GM12878 (cell line): ENCODE data around the gene RIPOR1. TPM values are rescaled to one million over a fixed set of nuclear protein-coding genes. Genes with fewer than 3 reads are reported as not detected.

Experiments used
- ATAC-seq: fragments of 200-7000 bp; cut with Tn5 transposase; 3 replicates; pipeline ENCODE4 v1.9.1; 2020; ENCODE audit warnings: mild to moderate bottlenecking, moderate library complexity
- BruUV-seq: library from RNA; stranded (reverse); fragments of 400-500 nt; replicated peaks from 2 replicates; lab custom pipeline; 2021; lab: Mats Ljungman, UMichigan
- CTCF ChIA-PET: fragments of 300-600 bp; sonication (Branson Sonifier 250); formaldehyde crosslinking; extraction: SDS; loops from one replicate; lab custom pipeline; 2021; ENCODE audit warnings: inconsistent platforms; lab: Yijun Ruan, JAX
- POLR2A ChIA-PET: fragments of 350-600 bp; formaldehyde crosslinking; extraction: SDS; loops from one replicate; lab custom pipeline; 2021; ENCODE audit warnings: inconsistent platforms; lab: Charles Lee
- RAD21 ChIA-PET: fragments of 300-600 bp; sonication (Branson Sonifier 250); formaldehyde crosslinking; loops from one replicate; lab custom pipeline; 2023; ENCODE audit warnings: antibody characterized with exemption; ENCODE audit not compliant: unreplicated experiment; lab: Charles Lee
- SMC1A ChIA-PET: fragments of 300-600 bp; sonication (Branson Sonifier 250); formaldehyde crosslinking; loops from one replicate; lab custom pipeline; 2023; ENCODE audit not compliant: unreplicated experiment, uncharacterized antibody; lab: Charles Lee
- DNase-seq: peaks from one replicate; pipeline ENCODE4 v3.0.0-alpha.2; 2011; ENCODE audit warnings: low read depth, low spot score
- FAIRE-seq: peaks from 3 replicates; lab custom pipeline; 2011; peaks lifted over from hg19 to GRCh38; lab: Jason Lieb, UNC
- H2AFZ ChIP-seq: 2 replicates; pipeline ENCODE4 v1.6.0; 2011; ENCODE audit warnings: low read depth, low read length, control low read depth; ENCODE audit not compliant: control insufficient read depth
- H3K27ac ChIP-seq: 2 replicates; pipeline ENCODE4 v1.5.1; 2011; ENCODE audit warnings: control low read depth; ENCODE audit not compliant: control insufficient read depth, insufficient read depth
- H3K27me3 ChIP-seq, 2 experiments: replicated peaks in 1 of 2; 2 replicates each; pipeline versions ENCODE4 v1.6.0 to v1.6.1; 2011; ENCODE audit warnings: low read length in 1 of 2; ENCODE audit not compliant: control insufficient read depth in 2 of 2, insufficient read depth in 2 of 2
- H3K36me3 ChIP-seq, 2 experiments: 2 replicates each; pipeline ENCODE4 v1.5.1; 2011; ENCODE audit warnings: low read length in 1 of 2; ENCODE audit not compliant: control insufficient read depth in 2 of 2, insufficient read depth in 2 of 2
- H3K4me1 ChIP-seq: 2 replicates; pipeline ENCODE4 v1.6.1; 2011; ENCODE audit warnings: mild to moderate bottlenecking, low read length, moderate library complexity, mixed read lengths; ENCODE audit not compliant: control insufficient read depth, insufficient read depth
- H3K4me2 ChIP-seq: 2 replicates; pipeline ENCODE4 v1.6.0; 2011; ENCODE audit warnings: control low read depth; ENCODE audit not compliant: control insufficient read depth, insufficient read depth
- H3K4me3 ChIP-seq: fragments of 200-600 bp; sonication (generic); 2 replicates; pipeline ENCODE4 v1.5.1; 2016
- H3K79me2 ChIP-seq: 2 replicates; pipeline ENCODE4 v1.6.0; 2011; ENCODE audit warnings: low read length; ENCODE audit not compliant: control insufficient read depth, insufficient read depth
- H3K9ac ChIP-seq: 2 replicates; pipeline ENCODE4 v1.8.0; 2011; ENCODE audit warnings: low read length, control low read depth, mixed read lengths; ENCODE audit not compliant: control insufficient read depth, insufficient read depth
- H3K9me3 ChIP-seq: replicated peaks from 3 replicates; pipeline ENCODE4 v1.5.1; 2011; ENCODE audit warnings: mild to moderate bottlenecking, low read length; ENCODE audit not compliant: control insufficient read depth, insufficient read depth
- H4K20me1 ChIP-seq: 2 replicates; pipeline ENCODE4 v1.6.0; 2011; ENCODE audit not compliant: control insufficient read depth, insufficient read depth
- BHLHE40 ChIP-seq, 2 experiments: fragments of 450-650 bp in 1 of 2; IDR thresholded peaks; 2 replicates each; pipeline ENCODE4 v1.6.1; 2011 to 2017; ENCODE audit warnings: low read depth in 2 of 2, borderline replicate concordance in 1 of 2, improper control_type of control experiment in 1 of 2, low read length in 1 of 2, mild to moderate bottlenecking in 1 of 2
- E4F1 ChIP-seq: fragments of 450-650 bp; IDR thresholded peaks from 2 replicates; pipeline ENCODE4 v1.6.1; 2018; ENCODE audit warnings: borderline replicate concordance, mild to moderate bottlenecking; ENCODE audit not compliant: partially characterized antibody
- EED ChIP-seq: sonication (generic); IDR thresholded peaks from 2 replicates; pipeline ENCODE4 v1.6.1; 2016; ENCODE audit warnings: antibody characterized with exemption, low read depth
- IKZF2 ChIP-seq, 2 experiments: fragments of 450-650 bp; IDR thresholded peaks; 2 replicates each; pipeline ENCODE4 v1.6.1; 2017; ENCODE audit warnings: mild to moderate bottlenecking in 2 of 2, moderate library complexity in 2 of 2
- JUND ChIP-seq: IDR thresholded peaks from 2 replicates; pipeline ENCODE4 v1.6.1; 2012; ENCODE audit warnings: low read depth, mild to moderate bottlenecking, low read length, improper control_type of control experiment, moderate library complexity
- MXI1 ChIP-seq: fragments of 150-350 bp; IDR thresholded peaks from 2 replicates; pipeline ENCODE4 v1.6.1; 2011; ENCODE audit warnings: low read depth, mild to moderate bottlenecking, inconsistent platforms, low read length, improper control_type of control experiment
- NR2C2 ChIP-seq: IDR thresholded peaks from 2 replicates; pipeline ENCODE4 v1.6.1; 2011; ENCODE audit warnings: borderline replicate concordance, low read depth; ENCODE audit not compliant: control insufficient read depth, insufficient read length
- POLR2A ChIP-seq: IDR thresholded peaks from 2 replicates; pipeline ENCODE4 v1.6.1; 2011; ENCODE audit warnings: low read depth, mild to moderate bottlenecking, low read length
- RBBP5 ChIP-seq: fragments of 200-600 bp; sonication (generic); conservative IDR thresholded peaks from 2 replicates; pipeline ENCODE4 v1.6.1; 2016
- RELA ChIP-seq: fragments of 450-650 bp; IDR thresholded peaks from 2 replicates; pipeline ENCODE4 v1.8.0; 2014; ENCODE audit warnings: borderline replicate concordance; ENCODE audit not compliant: partially characterized antibody
- RUNX3 ChIP-seq: IDR thresholded peaks from 2 replicates; pipeline ENCODE4 v1.6.1; 2012; ENCODE audit warnings: low read length, inconsistent platforms
- SPI1 ChIP-seq: IDR thresholded peaks from 2 replicates; pipeline ENCODE4 v1.6.1; 2011; ENCODE audit warnings: low read depth, mild to moderate bottlenecking, low read length, moderate library complexity, borderline replicate concordance; ENCODE audit not compliant: insufficient read depth
- TAF1 ChIP-seq: IDR thresholded peaks from 2 replicates; pipeline ENCODE4 v1.6.1; 2011; ENCODE audit warnings: mild to moderate bottlenecking, low read depth, low read length, borderline replicate concordance
- ZBTB40 ChIP-seq: fragments of 450-650 bp; IDR thresholded peaks from 2 replicates; pipeline ENCODE4 v1.6.1; 2016; ENCODE audit warnings: mild to moderate bottlenecking, moderate library complexity, borderline replicate concordance
- WGBS: methylation state at CpG from one replicate; pipeline ENCODE4 v1.1.6; 2016; ENCODE audit warnings: low lambda C conversion rate; ENCODE audit not compliant: insufficient replicate concordance, insufficient coverage; ENCODE audit errors: missing lambda C conversion rate; 5-methylcytosine and 5-hydroxymethylcytosine counted together
- in situ Hi-C: fragments of 300-500 bp; cut with MboI; formaldehyde crosslinking; loops from 9 replicates; pipeline ENCODE4 v1.14.3; 2018; ENCODE audit warnings: mixed read lengths
- intact Hi-C: fragments of 100-400 bp; cut with micrococcal nuclease; formaldehyde crosslinking; loops from one replicate; pipeline ENCODE4 v1.14.2; 2022; ENCODE audit not compliant: unreplicated experiment
- polyA plus RNA-seq, 11 experiments: library from polyadenylated mRNA; depleted of rRNA in 4 of 11; unstranded in 6 of 11; stranded (reverse) in 5 of 11; fragments of >200 nt; fragmentation: Nextera tagmentation in 4 of 11; fragmentation: Illumina TruSeq in 1 of 11; extraction: Ambion mirVana in 4 of 11; extraction: Trizol in 1 of 11; gene quantifications; 1 replicate in 1 of 11; 2 replicates in 10 of 11; pipeline versions ENCODE4 v1.2.1 to v1.2.3, GENCODE V29; 2011 to 2016; ENCODE audit warnings: inconsistent platforms in 2 of 11, missing spikeins in 2 of 11, low read depth in 1 of 11
- total RNA-seq, 4 experiments: library from RNA; depleted of rRNA in 3 of 4; stranded (reverse); fragments of >200 nt in 3 of 4; fragmentation: Illumina TruSeq in 1 of 4; extraction: Trizol in 1 of 4; gene quantifications; 2 replicates each; pipeline versions ENCODE4 v1.2.1 to v1.2.3, GENCODE V29; 2013 to 2021

Gene RIPOR1
- total and polyA plus RNA-seq, 10 of the 15 experiments (the other 5 are each of a cell fraction or from before 2014, with no cell fraction given): 0.13 to 28.5 (median 7.0) TPM

- TF ChIP-seq MXI1 (no peak), ZBTB40 (peak; percentile 57; the same call in 1 of the 2 replicates), NR2C2 (no peak), POLR2A (peak; percentile 57), JUND (peak; percentile 62)
Observed at GRCh38 chr16:67530013-67530939, 1.6 kb downstream of the RIPOR1 start (continued).

GRCh38 chr16:67531247-67531646 is 2.6 kb downstream of the RIPOR1 start:
- CTCF ChIA-PET: interaction anchor here (1.8 to 11.3 kb wide), 6 partner anchors 9 to 113 kb away, joined by 10 to 131 read pairs (median 11); partner anchors contain the start of genes ATP6V0D1 and CARMIL2
- FAIRE-seq (no peak), DNase-seq (no peak), ATAC-seq (peak; percentile 1; the same call in 1 of the 3 replicates)
- 17% methylated on average over 4 of the region's 4 CpGs for WGBS
- Histone ChIP-seq H3K9ac (no peak overlapping the region), H4K20me1 (no peaks in the 10 kb centered on the region), H3K4me3 (0 out of 2 replicates have a peak overlapping the region, but pooled peaks have one; percentile 90), H3K9me3 (no peaks in the 10 kb centered on the region), H3K36me3 (no peaks in the 10 kb centered on the region), H3K27me3 (peaks cover 0 to under 1% of the 10 kb centered on the region in 2 experiments; a peak in 1 of 4 replicates), H3K4me1 (peaks cover 34% of the 10 kb centered on the region), H3K27ac (peak overlapping the region; percentile 17; the same call in 1 of the 2 replicates), H3K79me2 (no peaks in the 10 kb centered on the region; the same call in 1 of the 2 replicates), H3K4me2 (peak overlapping the region; percentile 96), H2AFZ (no peak overlapping the region)
- RAD21 ChIA-PET: interaction anchor here (0.5 to 2.0 kb wide), 6 partner anchors 16 to 114 kb away, joined by 3 to 8 read pairs (median 4); partner anchors contain the start of gene CARMIL2
- intact Hi-C loops (no loop called here), in situ Hi-C loops (no loop called here)
- POLR2A ChIA-PET: interaction anchor here (0.6 to 5.7 kb wide), 5 partner anchors 10 to 129 kb away, joined by 3 to 56 read pairs (median 5); partner anchors contain the start of genes ACD and CTCF
- TF ChIP-seq SPI1 (peak; percentile 86), RELA (no peak), IKZF2 (IDR thresholded peaks at IDR 0.05) (peak; percentile 48 to 49; a peak in 3 of 4 replicates), RUNX3 (peak; percentile 61), EED (0 out of 2 replicates have a peak, but pooled peaks have one; percentile 47), E4F1 (no peak), BHLHE40 (IDR thresholded peaks at IDR 0.05; ENCODE audit: borderline replicate concordance in 1 of 2, low read depth in 2 of 2, low read length in 1 of 2) (no peak), TAF1 (no peak), RBBP5 (no peak)
- BruUV-seq: no TSS peak
- SMC1A ChIA-PET: interaction anchor here (1.0 to 4.3 kb wide), 2 partner anchors 10 to 28 kb away, joined by 3 to 27 read pairs; no protein-coding TSS in a partner anchor
